ENCODE results near the gene AADACL4. TPM values are rescaled to one million over a fixed set of nuclear protein-coding genes. Genes with fewer than 3 reads are reported as not detected.
"Not testable (repeated sequence)": the region's sequence is repeated elsewhere in the genome, so short reads cannot be mapped to it uniquely, and the experiment has no call there.

Gene AADACL4
- total and polyA plus RNA-seq, 10 of the 15 experiments (the other 5 are each of a cell fraction or from before 2014, with no cell fraction given) = not detected

- ATAC-seq (no peak), DNase-seq (ENCODE audit: low read depth, low spot score) (no peak), FAIRE-seq (no peak)
- in situ Hi-C loops (cut with MboI) (no loop called here), intact Hi-C loops (cut with micrococcal nuclease; ENCODE audit: unreplicated experiment) (no loop called here)
- CTCF ChIA-PET = interaction anchor here (2.3 kb wide), 1 partner anchor 14 kb away, joined by 13 read pairs; no protein-coding TSS in a partner anchor
- no peak overlapping the region for H3K27ac ChIP-seq (ENCODE audit: control insufficient read depth, insufficient read depth)
- H3K27me3 ChIP-seq (replicated peaks in 1 of 2; ENCODE audit: control insufficient read depth in 2 of 2, insufficient read depth in 2 of 2, low read length in 1 of 2) = no peaks in the 10 kb centered on the region
- no peak overlapping the region for H3K9ac ChIP-seq (ENCODE audit: control insufficient read depth, insufficient read depth, low read length)
- WGBS (ENCODE audit: insufficient coverage, insufficient replicate concordance, low lambda C conversion rate, missing lambda C conversion rate) = 5% methylated on average over 2 of the region's 2 CpGs
- no peaks in the 10 kb centered on the region for H3K36me3 ChIP-seq (ENCODE audit: control insufficient read depth in 2 of 2, insufficient read depth in 2 of 2, low read length in 1 of 2)
- RAD21 ChIA-PET (ENCODE audit: unreplicated experiment) = no interaction called here
- no peak for TF ChIP-seq CBX5 (IDR thresholded peaks at IDR 0.05; ENCODE audit: low read depth)
- TF ChIP-seq NFYA (IDR thresholded peaks at IDR 0.05; ENCODE audit: borderline replicate concordance, low read depth, low read length) = no peak
- no peak for TF ChIP-seq BRCA1 (IDR thresholded peaks at IDR 0.05; ENCODE audit: low read depth, low read length)
- TF ChIP-seq SMAD1 (IDR thresholded peaks at IDR 0.05; ENCODE audit: low read depth, partially characterized antibody) = no peak
- TF ChIP-seq MYB (IDR thresholded peaks at IDR 0.05; ENCODE audit: borderline replicate concordance, low read depth, low read length) = no peak
- TF ChIP-seq CREB1 (IDR thresholded peaks at IDR 0.05; ENCODE audit: low read depth) = no peak
- TF ChIP-seq PAX5 (IDR thresholded peaks at IDR 0.05; ENCODE audit: borderline replicate concordance, low read depth, low read length) = no peak
- TF ChIP-seq SREBF1 (IDR thresholded peaks at IDR 0.05; ENCODE audit: low read length) = no peak
- no peak for TF ChIP-seq ZBTB11 (CRISPR knock-in tag; IDR thresholded peaks at IDR 0.05)
- TF ChIP-seq SUPT20H (IDR thresholded peaks at IDR 0.05; ENCODE audit: borderline replicate concordance, control insufficient read depth, low read depth, low read length) = no peak
- no peak for TF ChIP-seq SREBF2 (IDR thresholded peaks at IDR 0.05; ENCODE audit: low read length)
- TF ChIP-seq ZNF207 (IDR thresholded peaks at IDR 0.05; ENCODE audit: borderline replicate concordance) = no peak
- no peak for TF ChIP-seq NR2F1 (conservative IDR thresholded peaks at IDR 0.05)
- TF ChIP-seq ATF2 (IDR thresholded peaks at IDR 0.05; ENCODE audit: low read length) = no peak
- SMC1A ChIA-PET (ENCODE audit: uncharacterized antibody, unreplicated experiment) = no interaction called here
- H4K20me1 ChIP-seq (ENCODE audit: control insufficient read depth, insufficient read depth) = no peaks in the 10 kb centered on the region
- peaks cover 5% of the 10 kb centered on the region; the same call in 2 of the 3 replicates for H3K9me3 ChIP-seq (replicated peaks; ENCODE audit: control insufficient read depth, insufficient read depth, low read length)
- no peaks in the 10 kb centered on the region for H3K4me1 ChIP-seq (ENCODE audit: control insufficient read depth, insufficient read depth, low read length)
- no peaks in the 10 kb centered on the region for H3K79me2 ChIP-seq (ENCODE audit: control insufficient read depth, insufficient read depth, low read length)
- POLR2A ChIA-PET = no interaction called here
- BruUV-seq (replicated peaks) = no TSS peak
- H3K4me3 ChIP-seq = no peak overlapping the region
- no peak overlapping the region for H3K4me2 ChIP-seq (ENCODE audit: control insufficient read depth, insufficient read depth)
- no peak overlapping the region for H2AFZ ChIP-seq (ENCODE audit: control insufficient read depth, low read depth, low read length)
Measured at GRCh38 chr1:12644829-12645228, 944 bp downstream of the AADACL4 start.

GRCh38 chr1:12645401-12645800 lies 1.5 kb downstream of the AADACL4 start:
- H3K36me3 ChIP-seq (ENCODE audit: control insufficient read depth in 2 of 2, insufficient read depth in 2 of 2, low read length in 1 of 2); H3K4me3 ChIP-seq; H3K9me3 ChIP-seq (replicated peaks; ENCODE audit: control insufficient read depth, insufficient read depth, low read length); DNase-seq (ENCODE audit: low read depth, low spot score); BruUV-seq (replicated peaks); H3K4me1 ChIP-seq (ENCODE audit: control insufficient read depth, insufficient read depth, low read length); SMC1A ChIA-PET (ENCODE audit: uncharacterized antibody, unreplicated experiment); CTCF ChIA-PET; ATAC-seq; H4K20me1 ChIP-seq (ENCODE audit: control insufficient read depth, insufficient read depth); in situ Hi-C loops (cut with MboI); H3K4me2 ChIP-seq (ENCODE audit: control insufficient read depth, insufficient read depth); H3K27me3 ChIP-seq (replicated peaks in 1 of 2; ENCODE audit: control insufficient read depth in 2 of 2, insufficient read depth in 2 of 2, low read length in 1 of 2); FAIRE-seq; intact Hi-C loops (cut with micrococcal nuclease; ENCODE audit: unreplicated experiment); H3K79me2 ChIP-seq (ENCODE audit: control insufficient read depth, insufficient read depth, low read length); RAD21 ChIA-PET (ENCODE audit: unreplicated experiment); H2AFZ ChIP-seq (ENCODE audit: control insufficient read depth, low read depth, low read length); H3K9ac ChIP-seq (ENCODE audit: control insufficient read depth, insufficient read depth, low read length); POLR2A ChIA-PET; H3K27ac ChIP-seq (ENCODE audit: control insufficient read depth, insufficient read depth): not testable (repeated sequence)
- WGBS (ENCODE audit: insufficient coverage, insufficient replicate concordance, low lambda C conversion rate, missing lambda C conversion rate) = 52% methylated on average over 9 of the region's 9 CpGs

Data from GM12878 (cell line).